Esophagus squamous epithelium (tissue), 5 donors: ENCODE measurements around the gene RAB8A. TPM values are rescaled to one million over a fixed set of nuclear protein-coding genes. Genes with fewer than 3 reads are reported as not detected.

Source experiments
- DNase-seq: peaks from one replicate; lab custom pipeline; 2025; lab: John Stamatoyannopoulos, UW
- H3K27ac ChIP-seq, 4 donors: fragments of 200-600 bp; sonication (generic); one replicate each; pipeline ENCODE4 v1.5.1; 2016 to 2019; ENCODE audit warnings: mild to moderate bottlenecking in 1 of 4
- H3K27me3 ChIP-seq, 4 donors: fragments of 200-600 bp; sonication (generic); 1 replicate in 3 of 4; 2 replicates in 1 of 4; pipeline versions ENCODE4 v1.5.1 to v1.6.0; 2017 to 2021; ENCODE audit warnings: antibody characterized with exemption in 1 of 4
- H3K36me3 ChIP-seq, 3 donors: fragments of 200-600 bp; sonication (generic); one replicate each; pipeline ENCODE4 v1.5.1; 2016 to 2019
- H3K4me1 ChIP-seq, 3 donors: fragments of 200-600 bp; sonication (generic); one replicate each; pipeline ENCODE4 v1.5.1; 2017 to 2019
- H3K4me3 ChIP-seq, 4 donors: fragments of 200-600 bp; sonication (generic); 1 replicate in 3 of 4; 2 replicates in 1 of 4; pipeline ENCODE4 v1.5.1; 2016 to 2019; ENCODE audit warnings: mild to moderate bottlenecking in 2 of 4, moderate library complexity in 1 of 4
- H3K9me3 ChIP-seq, 3 donors: fragments of 200-600 bp; sonication (generic); one replicate each; pipeline ENCODE4 v1.5.1; 2016 to 2019
- POLR2A ChIP-seq, 4 donors: fragments of 450-650 bp; IDR thresholded peaks; one replicate each; pipeline ENCODE4 v1.6.1; 2017; ENCODE audit warnings: antibody characterized with exemption in 4 of 4, mild to moderate bottlenecking in 4 of 4, moderate library complexity in 3 of 4
- WGBS, 2 donors: methylation state at CpG; one replicate each; pipeline ENCODE4 v1.1.5; 2018; 5-methylcytosine and 5-hydroxymethylcytosine counted together
- intact Hi-C: fragments of 100-400 bp; cut with DNase I; formaldehyde crosslinking; loops from one replicate; pipeline ENCODE4 v1.15.0; 2022
- total RNA-seq, 4 donors: library from RNA; depleted of rRNA; stranded (reverse); fragments of >200 nt; gene quantifications; one replicate each; pipeline ENCODE4 v1.1.0, GENCODE V29; 2016
- TF ChIP-seq, protein P1 (sequence below), 6 experiments: fragments of 450-650 bp in 4 of 6; fragments of 200-600 bp in 2 of 6; sonication (generic) in 2 of 6; IDR thresholded peaks; one replicate each; pipeline ENCODE4 v1.5.1; 2016 to 2019; ENCODE audit warnings: antibody characterized with exemption in 6 of 6, mild to moderate bottlenecking in 4 of 6, moderate library complexity in 4 of 6
- donor health status: DM: yes; HTN: yes; CAD: no.

Gene RAB8A
- total RNA-seq, 4 donors from 2014 or later = 39.5 to 70.9 (median 46.4) TPM

DNA sequence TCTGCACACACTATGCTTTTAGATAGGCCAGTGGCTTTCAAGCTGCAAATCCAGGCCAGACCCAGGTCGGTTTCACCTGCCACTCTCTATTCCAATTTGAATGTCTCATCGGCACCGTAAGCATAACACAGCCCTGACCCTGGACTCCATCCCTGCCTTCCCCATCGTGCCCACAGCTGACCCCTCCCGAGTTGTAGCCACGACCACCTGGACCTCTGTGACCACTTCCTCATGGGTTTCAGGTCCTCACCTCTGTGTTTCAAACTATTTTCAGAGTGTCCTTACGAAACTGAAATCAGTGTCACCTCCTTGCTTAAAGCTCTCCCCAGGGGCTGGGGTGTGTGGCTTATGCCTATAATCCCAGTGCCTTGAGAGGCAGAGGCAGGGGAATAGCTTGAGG, 22.8 kb downstream of the RAB8A start:
- intact Hi-C loops = no loop called here
- DNase-seq = no peak
- H3K27me3 ChIP-seq = no peaks in the 10 kb centered on the region
- no peaks in the 10 kb centered on the region for H3K9me3 ChIP-seq
- no peak overlapping the region for H3K4me3 ChIP-seq
- TF ChIP-seq POLR2A (IDR thresholded peaks at IDR 0.05) = no peak
- TF ChIP-seq, protein P1, sequence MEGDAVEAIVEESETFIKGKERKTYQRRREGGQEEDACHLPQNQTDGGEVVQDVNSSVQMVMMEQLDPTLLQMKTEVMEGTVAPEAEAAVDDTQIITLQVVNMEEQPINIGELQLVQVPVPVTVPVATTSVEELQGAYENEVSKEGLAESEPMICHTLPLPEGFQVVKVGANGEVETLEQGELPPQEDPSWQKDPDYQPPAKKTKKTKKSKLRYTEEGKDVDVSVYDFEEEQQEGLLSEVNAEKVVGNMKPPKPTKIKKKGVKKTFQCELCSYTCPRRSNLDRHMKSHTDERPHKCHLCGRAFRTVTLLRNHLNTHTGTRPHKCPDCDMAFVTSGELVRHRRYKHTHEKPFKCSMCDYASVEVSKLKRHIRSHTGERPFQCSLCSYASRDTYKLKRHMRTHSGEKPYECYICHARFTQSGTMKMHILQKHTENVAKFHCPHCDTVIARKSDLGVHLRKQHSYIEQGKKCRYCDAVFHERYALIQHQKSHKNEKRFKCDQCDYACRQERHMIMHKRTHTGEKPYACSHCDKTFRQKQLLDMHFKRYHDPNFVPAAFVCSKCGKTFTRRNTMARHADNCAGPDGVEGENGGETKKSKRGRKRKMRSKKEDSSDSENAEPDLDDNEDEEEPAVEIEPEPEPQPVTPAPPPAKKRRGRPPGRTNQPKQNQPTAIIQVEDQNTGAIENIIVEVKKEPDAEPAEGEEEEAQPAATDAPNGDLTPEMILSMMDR (IDR thresholded peaks at IDR 0.05) = no peak
- 61 to 77% methylated on average over 7 of the region's 7 CpGs for WGBS, 2 donors
- peaks cover 14 to 53% (median 36%) of the 10 kb centered on the region in 3 donors for H3K36me3 ChIP-seq
- H3K27ac ChIP-seq = no peak overlapping the region
- H3K4me1 ChIP-seq = no peaks in the 10 kb centered on the region

DNA sequence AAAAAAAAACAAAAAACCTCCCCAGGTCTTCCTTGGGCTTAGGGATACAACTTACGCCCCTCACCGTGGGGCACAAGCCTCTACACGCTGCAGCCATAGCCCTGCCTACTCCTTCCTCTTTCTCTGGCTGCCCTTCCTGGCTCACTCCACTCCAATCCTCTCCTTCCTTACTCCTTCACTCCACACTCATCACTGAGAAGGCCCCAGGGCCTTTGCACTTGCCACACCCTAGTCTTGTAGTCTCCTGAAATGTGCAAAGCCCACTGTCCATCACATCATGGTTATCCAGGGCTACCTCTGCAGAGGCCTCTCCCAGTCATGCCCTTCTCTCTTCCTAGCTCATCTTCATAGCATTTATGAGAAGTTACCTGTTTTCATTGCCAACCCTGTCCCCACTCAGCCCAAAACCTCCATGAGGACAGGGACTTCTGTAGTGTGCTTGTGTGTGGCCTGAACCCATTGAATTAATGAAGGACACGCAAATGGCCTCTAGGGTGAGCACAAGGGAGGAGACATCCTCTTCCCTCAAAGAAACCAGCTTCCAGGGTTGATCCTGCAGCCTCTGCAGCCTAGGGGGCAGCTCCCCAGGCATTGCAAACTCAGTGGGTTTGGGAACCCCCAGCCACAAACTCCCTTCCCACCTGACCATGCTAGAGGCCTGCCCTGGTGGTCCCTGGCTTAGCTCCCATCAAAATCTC, 23.9 kb downstream of the RAB8A start:
- WGBS, 2 donors = 64% methylated on average over 3 to 4 of the region's 4 CpGs
- H3K9me3 ChIP-seq = no peaks in the 10 kb centered on the region
- TF ChIP-seq POLR2A (IDR thresholded peaks at IDR 0.05) = no peak
- TF ChIP-seq, protein P1 (IDR thresholded peaks at IDR 0.05) = no peak

DNA sequence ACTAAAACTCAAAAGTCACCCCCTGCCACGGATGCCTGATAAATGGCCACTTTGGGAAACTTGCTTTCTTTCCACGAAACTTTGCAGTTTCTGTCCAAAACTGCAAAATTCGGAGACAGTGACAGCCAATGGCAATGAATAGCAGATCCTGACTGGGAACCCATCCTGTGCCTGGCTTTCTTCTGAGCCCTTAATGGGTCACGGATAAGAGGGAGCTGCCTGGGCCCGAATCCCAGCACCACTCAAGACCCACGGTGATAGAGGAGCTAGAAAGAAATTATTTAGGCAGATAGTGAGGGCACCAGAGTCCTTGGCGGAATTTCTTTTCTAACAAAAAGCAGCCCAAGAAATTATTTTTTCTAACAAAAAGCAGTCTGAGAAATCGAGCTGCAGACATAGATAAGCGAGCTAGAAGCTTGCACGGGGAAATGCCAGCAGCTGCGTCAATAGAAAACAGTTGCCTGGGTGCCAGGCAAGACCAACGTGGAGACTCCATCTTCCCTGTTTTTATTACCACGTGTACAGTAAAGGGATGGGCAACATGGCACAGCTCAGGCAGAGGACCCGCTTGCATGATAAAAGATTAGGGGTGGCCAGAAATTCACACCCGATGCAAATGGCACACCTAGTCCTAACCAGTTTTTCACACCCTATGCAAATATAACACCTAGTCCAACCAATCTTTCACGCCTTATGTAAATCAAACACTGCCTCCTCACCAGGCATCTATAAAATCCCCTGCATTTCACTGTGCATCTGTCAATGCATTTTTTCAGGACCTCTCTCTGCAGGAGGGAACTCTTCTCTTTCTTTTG, 24.7 kb downstream of the RAB8A start:
- TF ChIP-seq POLR2A (IDR thresholded peaks at IDR 0.05) = no peak
- TF ChIP-seq, protein P1 (IDR thresholded peaks at IDR 0.05) = no peak
- 46 to 56% methylated on average over 15 to 16 of the region's 16 CpGs for WGBS, 2 donors
- Histone ChIP-seq H3K4me1 (no peaks in the 10 kb centered on the region), H3K36me3 (peaks cover 14 to 35% (median 22%) of the 10 kb centered on the region in 3 donors), H3K4me3 (no peak overlapping the region), H3K27me3 (no peaks in the 10 kb centered on the region), H3K27ac (no peak overlapping the region), H3K9me3 (no peaks in the 10 kb centered on the region)
- intact Hi-C loops = no loop called here
- DNase-seq = no peak

More for the DNA sequence above, 23.9 kb downstream of the RAB8A start:
- H3K27ac ChIP-seq = no peak overlapping the region
- no peaks in the 10 kb centered on the region for H3K4me1 ChIP-seq
- intact Hi-C loops = no loop called here
- DNase-seq = no peak
- H3K27me3 ChIP-seq = no peaks in the 10 kb centered on the region
- H3K36me3 ChIP-seq = peaks cover 14 to 43% (median 29%) of the 10 kb centered on the region in 3 donors
- no peak overlapping the region for H3K4me3 ChIP-seq

DNA sequence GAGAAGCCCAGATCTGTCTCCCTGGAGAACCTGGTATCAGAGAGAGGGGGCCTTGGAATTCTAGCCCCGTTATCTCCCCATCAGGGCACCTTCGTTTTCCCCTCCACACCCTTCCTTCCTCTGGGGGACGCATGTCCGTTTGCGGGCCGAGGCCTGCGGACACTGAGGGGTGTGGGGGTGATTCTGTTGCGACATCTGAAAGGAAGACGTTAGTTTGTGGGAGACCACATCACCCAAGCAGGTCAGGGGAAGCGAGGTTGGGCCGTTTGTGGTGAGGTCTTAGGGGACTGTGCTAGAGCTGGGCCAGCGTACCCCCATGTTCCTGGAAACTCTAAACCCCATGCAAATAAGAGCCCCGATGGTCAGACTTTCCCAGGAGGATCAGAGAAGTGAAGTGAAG, 28.1 kb downstream of the RAB8A start:
- no peak overlapping the region for H3K4me3 ChIP-seq
- H3K36me3 ChIP-seq = peaks cover 0 to 1% (median 0%) of the 10 kb centered on the region in 3 donors
- no peak for DNase-seq
- H3K27me3 ChIP-seq = peaks cover 0 to 17% (median 0%) of the 10 kb centered on the region in 4 donors
- no peaks in the 10 kb centered on the region for H3K9me3 ChIP-seq
- peaks cover 0 to 11% (median 4%) of the 10 kb centered on the region in 3 donors for H3K4me1 ChIP-seq
- TF ChIP-seq POLR2A (IDR thresholded peaks at IDR 0.05) = no peak
- TF ChIP-seq, protein P1 (IDR thresholded peaks at IDR 0.05) = no peak
- WGBS, 2 donors = 39 to 54% methylated on average over 3 to 5 of the region's 13 CpGs
- no peak overlapping the region for H3K27ac ChIP-seq
- intact Hi-C loops = no loop called here

DNA sequence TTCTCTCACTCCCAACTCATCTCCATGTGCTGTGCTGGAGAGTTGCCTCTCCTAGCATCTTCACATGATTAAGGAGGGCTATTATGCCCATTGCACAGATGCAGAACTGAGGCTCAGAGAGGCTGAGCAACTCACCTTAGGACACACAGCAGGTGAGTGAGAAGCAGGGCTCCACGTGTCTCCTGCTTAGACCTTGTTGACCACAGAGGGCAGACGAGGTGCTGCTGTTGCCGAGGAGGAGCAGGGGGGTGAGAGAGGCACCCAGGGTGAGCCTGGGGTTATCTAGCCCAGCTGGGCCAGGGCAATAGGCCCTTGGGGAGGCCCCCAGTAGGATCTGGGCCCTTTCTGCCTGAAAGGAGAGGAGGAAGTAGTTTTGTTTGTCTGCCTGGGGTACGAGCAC, 29.4 kb downstream of the RAB8A start:
- no peaks in the 10 kb centered on the region for H3K36me3 ChIP-seq
- H3K9me3 ChIP-seq = no peaks in the 10 kb centered on the region
- no peak overlapping the region for H3K4me3 ChIP-seq
- no peak overlapping the region for H3K27ac ChIP-seq
- DNase-seq = no peak
- TF ChIP-seq, protein P1 (IDR thresholded peaks at IDR 0.05) = no peak
- TF ChIP-seq POLR2A (IDR thresholded peaks at IDR 0.05) = no peak
- H3K4me1 ChIP-seq = peaks cover 0 to 11% (median 4%) of the 10 kb centered on the region in 3 donors
- intact Hi-C loops = no loop called here
- 60 to 71% methylated on average over 1 to 3 of the region's 4 CpGs for WGBS, 2 donors
- H3K27me3 ChIP-seq = peaks cover 0 to 17% (median 0%) of the 10 kb centered on the region in 4 donors
